SK-N-SH treated with all-trans-retinoic acid at 6 μM for 48 hours (cell line): ENCODE results near the gene INAFM1.
A peak's percentile ranks its signal among the peaks of the same experiment; 100 is the strongest.

ENCODE experiments used
- ATAC-seq: fragments of 200-7000 bp; cut with Tn5 transposase; 3 replicates; pipeline ENCODE4 v1.9.1; 2020; ENCODE audit warnings: mild to moderate bottlenecking, moderate library complexity
- BACH2 ChIP-seq: fragments of 250-450 bp; sonication (Bioruptor Pico); IDR thresholded peaks from 2 replicates; pipeline ENCODE4 v1.9.0; 2021; ENCODE audit warnings: mild to moderate bottlenecking, borderline replicate concordance
- CREB5 ChIP-seq: fragments of 250-450 bp; sonication (Bioruptor Pico); IDR thresholded peaks from 2 replicates; pipeline ENCODE4 v1.5.1; 2020; ENCODE audit warnings: low read depth, mild to moderate bottlenecking, moderate library complexity
- CSRNP3 ChIP-seq: fragments of 250-450 bp; sonication (Bioruptor Pico); IDR thresholded peaks from 2 replicates; pipeline ENCODE4 v1.5.1; 2021; ENCODE audit warnings: mild to moderate bottlenecking, moderate library complexity
- ESRRG ChIP-seq: fragments of 250-450 bp; sonication (Bioruptor Pico); IDR thresholded peaks from 2 replicates; pipeline ENCODE4 v1.6.1; 2021; ENCODE audit warnings: mild to moderate bottlenecking
- GLIS3 ChIP-seq: fragments of 250-450 bp; sonication (Bioruptor Pico); IDR thresholded peaks from 2 replicates; pipeline ENCODE4 v1.5.0; 2020; ENCODE audit warnings: mild to moderate bottlenecking, moderate library complexity
- ISL1 ChIP-seq: fragments of 250-450 bp; sonication (Bioruptor Pico); IDR thresholded peaks from 2 replicates; pipeline ENCODE4 v2.1.2; 2022; ENCODE audit warnings: mild to moderate bottlenecking, moderate library complexity
- OSR1 ChIP-seq: fragments of 250-450 bp; sonication (Bioruptor Pico); IDR thresholded peaks from 2 replicates; pipeline ENCODE4 v1.8.0; 2022; ENCODE audit warnings: moderate library complexity, mild to moderate bottlenecking, inconsistent platforms
- PATZ1 ChIP-seq: fragments of 250-450 bp; sonication (Bioruptor Pico); IDR thresholded peaks from 2 replicates; pipeline ENCODE4 v1.8.0; 2020; ENCODE audit warnings: mild to moderate bottlenecking, moderate library complexity, borderline replicate concordance
- POU6F1 ChIP-seq: fragments of 250-450 bp; sonication (Bioruptor Pico); IDR thresholded peaks from 2 replicates; pipeline ENCODE4 v1.8.0; 2021; ENCODE audit warnings: low read depth, mild to moderate bottlenecking, moderate library complexity, borderline replicate concordance
- RARB ChIP-seq: fragments of 250-450 bp; sonication (Bioruptor Pico); IDR thresholded peaks from 2 replicates; pipeline ENCODE4 v1.8.0; 2021; ENCODE audit warnings: mild to moderate bottlenecking, moderate library complexity
- SNAI2 ChIP-seq: fragments of 250-450 bp; sonication (Bioruptor Pico); IDR thresholded peaks from 2 replicates; pipeline ENCODE4 v1.5.0; 2020; ENCODE audit warnings: mild to moderate bottlenecking, moderate library complexity
- TCF4 ChIP-seq: fragments of 250-450 bp; sonication (Bioruptor Pico); IDR thresholded peaks from 2 replicates; pipeline ENCODE4 v1.8.0; 2021; ENCODE audit warnings: mild to moderate bottlenecking, moderate library complexity, borderline replicate concordance
- TOX ChIP-seq: fragments of 250-450 bp; sonication (Bioruptor Pico); IDR thresholded peaks from 2 replicates; pipeline ENCODE4 v1.8.0; 2021; ENCODE audit warnings: mild to moderate bottlenecking, moderate library complexity, borderline replicate concordance
- TSHZ2 ChIP-seq: fragments of 250-450 bp; sonication (Bioruptor Pico); IDR thresholded peaks from 2 replicates; pipeline ENCODE4 v1.5.0; 2020; ENCODE audit warnings: mild to moderate bottlenecking, moderate library complexity
- ZFP30 ChIP-seq: fragments of 450-650 bp; formaldehyde crosslinking; IDR thresholded peaks from 2 replicates; pipeline ENCODE4 v1.5.0; 2022; ENCODE audit warnings: mild to moderate bottlenecking, moderate library complexity
- ZNF565 ChIP-seq: fragments of 450-650 bp; formaldehyde crosslinking; conservative IDR thresholded peaks from 2 replicates; pipeline ENCODE4 v1.5.0; 2020; ENCODE audit warnings: low read depth, mild to moderate bottlenecking, moderate library complexity
- ZNF70 ChIP-seq: fragments of 450-650 bp; formaldehyde crosslinking; IDR thresholded peaks from 2 replicates; pipeline ENCODE4 v1.5.0; 2020; ENCODE audit warnings: mild to moderate bottlenecking, moderate library complexity
- ZNF8 ChIP-seq: fragments of 450-650 bp; formaldehyde crosslinking; IDR thresholded peaks from 2 replicates; pipeline ENCODE4 v1.5.0; 2020; ENCODE audit warnings: mild to moderate bottlenecking, moderate library complexity

Gene INAFM1

GRCh38 chr19:47302249-47302648 lies 27.6 kb downstream of the INAFM1 start:
- no peak for TF ChIP-seq ZNF565 (CRISPR knock-in tag)
- no peak for TF ChIP-seq ESRRG (CRISPR knock-in tag)
- no peak for TF ChIP-seq GLIS3
- no peak for TF ChIP-seq SNAI2 (CRISPR knock-in tag)
- no peak for TF ChIP-seq BACH2 (CRISPR knock-in tag)
- TF ChIP-seq CREB5 (CRISPR knock-in tag), result no peak
- no peak for TF ChIP-seq ZFP30 (CRISPR knock-in tag)
- TF ChIP-seq TSHZ2 (CRISPR knock-in tag), result no peak
- no peak for TF ChIP-seq OSR1 (CRISPR knock-in tag)
- TF ChIP-seq TOX, result no peak
- no peak for ATAC-seq

GRCh38 chr19:47303966-47304365 lies 29.3 kb downstream of the INAFM1 start:
- no peak for TF ChIP-seq ESRRG (CRISPR knock-in tag)
- TF ChIP-seq RARB, result no peak
- no peak for TF ChIP-seq ZNF565 (CRISPR knock-in tag)
- TF ChIP-seq ZNF70 (CRISPR knock-in tag), result no peak
- no peak for TF ChIP-seq TOX
- no peak for TF ChIP-seq ZFP30 (CRISPR knock-in tag)
- no peak for TF ChIP-seq TSHZ2 (CRISPR knock-in tag)
- no peak for TF ChIP-seq OSR1 (CRISPR knock-in tag)
- no peak for TF ChIP-seq SNAI2 (CRISPR knock-in tag)
- TF ChIP-seq ISL1 (CRISPR knock-in tag), result no peak
- no peak for TF ChIP-seq CSRNP3 (CRISPR knock-in tag)
- no peak for TF ChIP-seq GLIS3
- no peak for TF ChIP-seq PATZ1
- no peak for TF ChIP-seq POU6F1
- ATAC-seq, result no peak

- ATAC-seq, result peak; percentile 87
- TF ChIP-seq TCF4 (CRISPR knock-in tag), result peak; percentile 51
- TF ChIP-seq ZFP30 (CRISPR knock-in tag), result no peak
- no peak for TF ChIP-seq POU6F1
- TF ChIP-seq ZNF8 (CRISPR knock-in tag), result no peak
Observed at GRCh38 chr19:47305309-47305751, 30.6 kb downstream of the INAFM1 start.
